ENCODE results near the gene NEUROG2. TPM values are rescaled to one million over a fixed set of nuclear protein-coding genes. Genes with fewer than 3 reads are reported as not detected.

The NEUROG2 gene
- total RNA-seq, 1 experiment from 2014 or later = not detected

- no peak overlapping the region for H3K27ac ChIP-seq (ENCODE audit: insufficient read length, low read depth, low read length)
- no peak overlapping the region for H2BK12ac ChIP-seq (ENCODE audit: insufficient read length, low read depth, low read length)
- no peaks in the 10 kb centered on the region for H3K27me3 ChIP-seq (ENCODE audit: insufficient read depth, low read length)
- H3K9me3 Mint-ChIP-seq = peaks cover 2 to 9% of the 10 kb centered on the region in 2 experiments; a peak in 3 of 5 replicates
- H3K18ac ChIP-seq (ENCODE audit: insufficient read length, low read depth, low read length) = no peak overlapping the region
- peaks cover 0 to 3% (median 0%) of the 10 kb centered on the region in 3 experiments; a peak in 1 of 7 replicates for H3K36me3 Mint-ChIP-seq (ENCODE audit: insufficient read depth in 1 of 3, low read depth in 3 of 3)
- H3K4me1 ChIP-seq (ENCODE audit: insufficient read depth, low read length) = no peaks in the 10 kb centered on the region
- no peak overlapping the region for H2BK5ac ChIP-seq (ENCODE audit: insufficient read length, low read length)
- H3K27me3 Mint-ChIP-seq (ENCODE audit: low read depth) = peaks cover 18% of the 10 kb centered on the region
- no peak overlapping the region for H4K91ac ChIP-seq (ENCODE audit: insufficient read length, low read depth, low read length)
- no peaks in the 10 kb centered on the region for H3K79me1 ChIP-seq (ENCODE audit: insufficient read depth, low read depth, low read length, poor library complexity, severe bottlenecking)
- H3K14ac ChIP-seq (ENCODE audit: insufficient read depth, low read length) = no peak overlapping the region
- H3K23ac ChIP-seq (ENCODE audit: insufficient read length, low read depth, low read length) = no peak overlapping the region
- WGBS (ENCODE audit: extremely low coverage, insufficient read length, low lambda C conversion rate) = no CpG with 5 or more reads among the region's 2 CpGs
- H3K9me3 ChIP-seq (ENCODE audit: control insufficient read depth, low read depth, low read length) = no peaks in the 10 kb centered on the region
- H3K9ac ChIP-seq (ENCODE audit: extremely low read depth, insufficient read length, low read length) = no peak overlapping the region
- no peak overlapping the region for H3K4me2 ChIP-seq (ENCODE audit: insufficient read depth, insufficient read length, low read length)
- H3K56ac ChIP-seq (ENCODE audit: insufficient read length, low read depth, low read length) = no peak overlapping the region
- no peak overlapping the region for H2AFZ ChIP-seq (ENCODE audit: low read length)
- H4K20me1 ChIP-seq (ENCODE audit: control insufficient read depth, insufficient read depth, insufficient read length) = no peaks in the 10 kb centered on the region
- TF ChIP-seq, protein P1, sequence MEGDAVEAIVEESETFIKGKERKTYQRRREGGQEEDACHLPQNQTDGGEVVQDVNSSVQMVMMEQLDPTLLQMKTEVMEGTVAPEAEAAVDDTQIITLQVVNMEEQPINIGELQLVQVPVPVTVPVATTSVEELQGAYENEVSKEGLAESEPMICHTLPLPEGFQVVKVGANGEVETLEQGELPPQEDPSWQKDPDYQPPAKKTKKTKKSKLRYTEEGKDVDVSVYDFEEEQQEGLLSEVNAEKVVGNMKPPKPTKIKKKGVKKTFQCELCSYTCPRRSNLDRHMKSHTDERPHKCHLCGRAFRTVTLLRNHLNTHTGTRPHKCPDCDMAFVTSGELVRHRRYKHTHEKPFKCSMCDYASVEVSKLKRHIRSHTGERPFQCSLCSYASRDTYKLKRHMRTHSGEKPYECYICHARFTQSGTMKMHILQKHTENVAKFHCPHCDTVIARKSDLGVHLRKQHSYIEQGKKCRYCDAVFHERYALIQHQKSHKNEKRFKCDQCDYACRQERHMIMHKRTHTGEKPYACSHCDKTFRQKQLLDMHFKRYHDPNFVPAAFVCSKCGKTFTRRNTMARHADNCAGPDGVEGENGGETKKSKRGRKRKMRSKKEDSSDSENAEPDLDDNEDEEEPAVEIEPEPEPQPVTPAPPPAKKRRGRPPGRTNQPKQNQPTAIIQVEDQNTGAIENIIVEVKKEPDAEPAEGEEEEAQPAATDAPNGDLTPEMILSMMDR (conservative IDR thresholded peaks at IDR 0.05) = no peak
- no peak overlapping the region for H2AK5ac ChIP-seq (ENCODE audit: insufficient read length, low read length)
- no peak overlapping the region for H2BK120ac ChIP-seq (ENCODE audit: low read depth, low read length, poor library complexity, severe bottlenecking)
- H3K4me3 Mint-ChIP-seq = no peak overlapping the region
- H3K4me1 Mint-ChIP-seq = peaks cover 4 to 5% of the 10 kb centered on the region in 2 experiments; a peak in 2 of 4 replicates
- H3K23me2 ChIP-seq (ENCODE audit: insufficient read length, low read depth, low read length, poor library complexity, severe bottlenecking) = no peaks in the 10 kb centered on the region
- no peak overlapping the region for H4K8ac ChIP-seq (replicated peaks; ENCODE audit: insufficient read length, low read depth, low read length)
- no peak overlapping the region for H3T11ph ChIP-seq (ENCODE audit: low read length)
- H2BK15ac ChIP-seq (ENCODE audit: low read depth, low read length) = no peak overlapping the region
- no peaks in the 10 kb centered on the region for H3K79me2 ChIP-seq (ENCODE audit: insufficient read depth, low read length)
- no peak overlapping the region for H3K4ac ChIP-seq (ENCODE audit: low read depth, low read length)
- no peak overlapping the region for H4K5ac ChIP-seq (ENCODE audit: insufficient read length, low read depth, low read length)
- H2BK20ac ChIP-seq (ENCODE audit: low read depth, low read length, poor library complexity, severe bottlenecking) = no peak overlapping the region
- H3K27ac Mint-ChIP-seq = no peak overlapping the region
- no peak for DNase-seq
These were observed 42.0 kb downstream of the NEUROG2 start for GRCh38 chr4:112473985-112474384.
